LNCAP (cell line): ENCODE results near the gene PLAAT4.

Experiments
- CTCF ChIP-seq: fragments of 450-650 bp; IDR thresholded peaks from 2 replicates; pipeline ENCODE4 v1.5.1; 2017; ENCODE audit warnings: mild to moderate bottlenecking

Gene PLAAT4

GRCh38 chr11:63523151-63523550 lies 13.5 kb upstream of the PLAAT4 start:
- no peak for TF ChIP-seq CTCF

GRCh38 chr11:63527667-63528066 lies 8.9 kb upstream of the PLAAT4 start:
- no peak for TF ChIP-seq CTCF

GRCh38 chr11:63530021-63530420 lies 6.6 kb upstream of the PLAAT4 start:
- no peak for TF ChIP-seq CTCF

- TF ChIP-seq CTCF = no peak
Measured at GRCh38 chr11:63532117-63532516, 4.5 kb upstream of the PLAAT4 start.

GRCh38 chr11:63532799-63533475 lies 3.7 kb upstream of the PLAAT4 start:
- TF ChIP-seq CTCF = no peak

- TF ChIP-seq CTCF = no peak
Measured at GRCh38 chr11:63534076-63534475, 2.5 kb upstream of the PLAAT4 start.

GRCh38 chr11:63534895-63535461 lies 1.6 kb upstream of the PLAAT4 start:
- TF ChIP-seq CTCF = no peak
